ENCODE results near the gene PAK1.

DNA sequence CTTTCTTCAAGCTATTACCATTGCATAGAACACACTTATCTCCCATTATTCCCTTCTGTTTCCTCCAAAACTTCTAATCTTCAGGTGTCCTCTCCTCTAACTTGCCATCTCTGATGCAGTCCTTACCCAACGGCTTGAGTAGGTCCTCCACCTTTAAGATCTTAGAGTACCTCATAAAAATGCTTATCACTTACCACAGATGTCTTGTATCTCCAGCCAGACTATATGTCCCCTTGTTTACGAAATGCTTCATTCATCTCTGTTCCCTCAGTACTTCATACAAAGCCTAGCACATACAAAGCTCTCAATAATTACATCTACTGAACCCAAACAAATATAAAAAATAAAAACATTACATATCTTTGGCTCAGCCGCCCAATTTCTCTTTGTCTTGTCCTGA is 49.2 kb downstream of the PAK1 start:
- TF ChIP-seq, protein P1, sequence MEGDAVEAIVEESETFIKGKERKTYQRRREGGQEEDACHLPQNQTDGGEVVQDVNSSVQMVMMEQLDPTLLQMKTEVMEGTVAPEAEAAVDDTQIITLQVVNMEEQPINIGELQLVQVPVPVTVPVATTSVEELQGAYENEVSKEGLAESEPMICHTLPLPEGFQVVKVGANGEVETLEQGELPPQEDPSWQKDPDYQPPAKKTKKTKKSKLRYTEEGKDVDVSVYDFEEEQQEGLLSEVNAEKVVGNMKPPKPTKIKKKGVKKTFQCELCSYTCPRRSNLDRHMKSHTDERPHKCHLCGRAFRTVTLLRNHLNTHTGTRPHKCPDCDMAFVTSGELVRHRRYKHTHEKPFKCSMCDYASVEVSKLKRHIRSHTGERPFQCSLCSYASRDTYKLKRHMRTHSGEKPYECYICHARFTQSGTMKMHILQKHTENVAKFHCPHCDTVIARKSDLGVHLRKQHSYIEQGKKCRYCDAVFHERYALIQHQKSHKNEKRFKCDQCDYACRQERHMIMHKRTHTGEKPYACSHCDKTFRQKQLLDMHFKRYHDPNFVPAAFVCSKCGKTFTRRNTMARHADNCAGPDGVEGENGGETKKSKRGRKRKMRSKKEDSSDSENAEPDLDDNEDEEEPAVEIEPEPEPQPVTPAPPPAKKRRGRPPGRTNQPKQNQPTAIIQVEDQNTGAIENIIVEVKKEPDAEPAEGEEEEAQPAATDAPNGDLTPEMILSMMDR (optimal IDR thresholded peaks at IDR 0.05 in 1 of 3, IDR thresholded peaks at IDR 0.05 in 1 of 3, conservative IDR thresholded peaks at IDR 0.05 in 1 of 3; ENCODE audit: extremely low read depth in 1 of 3, insufficient read depth in 2 of 3, low read length in 3 of 3), result no peak
- no peak for TF ChIP-seq EZH2 (IDR thresholded peaks at IDR 0.05; ENCODE audit: low read length)
